ENCODE data around the gene PORCN.

Gene PORCN

GRCh38 chrX:48477960-48478755 lies 30.6 kb upstream of the PORCN start:
- no peak for DNase-seq

- DNase-seq, result no peak
Measured at GRCh38 chrX:48478806-48479205, 30.0 kb upstream of the PORCN start.

GRCh38 chrX:48480142-48480541 lies 28.6 kb upstream of the PORCN start:
- no peak for DNase-seq

- no peak for DNase-seq
Measured at GRCh38 chrX:48480583-48480982, 28.2 kb upstream of the PORCN start.

GRCh38 chrX:48482526-48482925 lies 26.3 kb upstream of the PORCN start:
- DNase-seq, result no peak

- no peak for DNase-seq
Measured at GRCh38 chrX:48487362-48487798, 21.4 kb upstream of the PORCN start.

GRCh38 chrX:48488034-48488433 lies 20.8 kb upstream of the PORCN start:
- DNase-seq, result no peak

- DNase-seq, result no peak
Measured at GRCh38 chrX:48489296-48489695, 19.5 kb upstream of the PORCN start.

GRCh38 chrX:48489892-48490291 lies 18.9 kb upstream of the PORCN start:
- DNase-seq, result no peak

- no peak for DNase-seq
Measured at GRCh38 chrX:48490661-48491060, 18.1 kb upstream of the PORCN start.

- no peak for DNase-seq
Measured at GRCh38 chrX:48491809-48492208, 17.0 kb upstream of the PORCN start.

- DNase-seq, result peak in 1 of 2 donors; percentile 63
Measured at GRCh38 chrX:48492293-48492910, 16.4 kb upstream of the PORCN start.

GRCh38 chrX:48493890-48494364 lies 14.9 kb upstream of the PORCN start:
- peak in 1 of 2 donors; percentile 8 for DNase-seq

GRCh38 chrX:48496660-48497059 lies 12.1 kb upstream of the PORCN start:
- no peak for DNase-seq

- no peak for DNase-seq
Measured at GRCh38 chrX:48497871-48498270, 10.9 kb upstream of the PORCN start.

GRCh38 chrX:48498374-48498809 lies 10.4 kb upstream of the PORCN start:
- peak in 1 of 2 donors; percentile 2 for DNase-seq

- no peak for DNase-seq
Measured at GRCh38 chrX:48504261-48504660, 4.5 kb upstream of the PORCN start.

GRCh38 chrX:48505481-48505880 lies 3.3 kb upstream of the PORCN start:
- no peak for DNase-seq

GRCh38 chrX:48507246-48507645 lies 1.5 kb upstream of the PORCN start:
- no peak for DNase-seq

GRCh38 chrX:48509245-48509590 lies 426 bp downstream of the PORCN start:
- DNase-seq, result no peak

GRCh38 chrX:48509619-48510018 lies 827 bp downstream of the PORCN start:
- no peak for DNase-seq

GRCh38 chrX:48511560-48511959 lies 2.8 kb downstream of the PORCN start:
- DNase-seq, result no peak

GRCh38 chrX:48512371-48512935 lies 3.7 kb downstream of the PORCN start:
- no peak for DNase-seq

- no peak for DNase-seq
Measured at GRCh38 chrX:48513670-48514069, 4.9 kb downstream of the PORCN start.

Data from bone marrow (tissue), 2 donors.